Testis (tissue), 2 donors: ENCODE measurements around the gene SLC27A2.

ENCODE experiments used
- CTCF ChIP-seq, 3 experiments: fragments of 450-650 bp in 2 of 3; fragments of 200-600 bp in 1 of 3; sonication (generic) in 1 of 3; IDR thresholded peaks; one replicate each; pipeline ENCODE4 v1.5.1; 2016 to 2019; ENCODE audit warnings: antibody characterized with exemption in 3 of 3, mild to moderate bottlenecking in 2 of 3, moderate library complexity in 1 of 3
- POLR2A ChIP-seq: fragments of 450-650 bp; IDR thresholded peaks from one replicate; pipeline ENCODE4 v1.6.1; 2017; ENCODE audit warnings: antibody characterized with exemption, mild to moderate bottlenecking, moderate library complexity

- TF ChIP-seq CTCF (IDR thresholded peaks at IDR 0.05) (no peak), POLR2A (no peak)
These were observed 42.6 kb downstream of the SLC27A2 start for GRCh38 chr15:50224606-50225005.
